GM18526 (cell line): Measurements from ENCODE around the gene PSAT1.

Experiments used
- POLR2A ChIP-seq: IDR thresholded peaks from 3 replicates; pipeline ENCODE4 v1.6.1; 2011; ENCODE audit not compliant: insufficient read length; ENCODE audit errors: extremely low read depth

PSAT1 gene

GRCh38 chr9:78288214-78288892, 8.6 kb upstream of the PSAT1 start:
- no peak for TF ChIP-seq POLR2A

- no peak for TF ChIP-seq POLR2A
Measured at GRCh38 chr9:78289474-78289873, 7.5 kb upstream of the PSAT1 start.

GRCh38 chr9:78291240-78291925, 5.5 kb upstream of the PSAT1 start:
- TF ChIP-seq POLR2A = no peak

DNA sequence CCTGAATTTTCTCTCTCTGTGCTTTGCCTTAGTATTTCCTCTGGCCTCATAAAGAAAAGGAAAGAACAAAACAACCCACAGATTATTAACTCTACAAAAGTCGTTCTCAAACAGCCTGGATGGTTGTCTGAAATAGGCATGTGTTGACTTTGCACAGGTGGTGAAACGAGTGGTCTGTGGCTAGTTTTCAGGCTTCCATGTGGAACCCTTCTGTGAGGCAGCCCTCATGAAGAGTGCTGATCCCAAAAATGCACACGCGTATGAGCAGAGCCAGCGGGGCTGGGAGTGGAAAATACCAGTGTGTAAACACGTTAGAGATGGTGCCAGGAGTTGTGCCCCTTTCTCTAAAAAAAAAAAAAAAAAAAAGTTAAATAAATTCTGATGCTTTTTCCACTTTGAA, 4.9 kb upstream of the PSAT1 start:
- no peak for TF ChIP-seq POLR2A

DNA sequence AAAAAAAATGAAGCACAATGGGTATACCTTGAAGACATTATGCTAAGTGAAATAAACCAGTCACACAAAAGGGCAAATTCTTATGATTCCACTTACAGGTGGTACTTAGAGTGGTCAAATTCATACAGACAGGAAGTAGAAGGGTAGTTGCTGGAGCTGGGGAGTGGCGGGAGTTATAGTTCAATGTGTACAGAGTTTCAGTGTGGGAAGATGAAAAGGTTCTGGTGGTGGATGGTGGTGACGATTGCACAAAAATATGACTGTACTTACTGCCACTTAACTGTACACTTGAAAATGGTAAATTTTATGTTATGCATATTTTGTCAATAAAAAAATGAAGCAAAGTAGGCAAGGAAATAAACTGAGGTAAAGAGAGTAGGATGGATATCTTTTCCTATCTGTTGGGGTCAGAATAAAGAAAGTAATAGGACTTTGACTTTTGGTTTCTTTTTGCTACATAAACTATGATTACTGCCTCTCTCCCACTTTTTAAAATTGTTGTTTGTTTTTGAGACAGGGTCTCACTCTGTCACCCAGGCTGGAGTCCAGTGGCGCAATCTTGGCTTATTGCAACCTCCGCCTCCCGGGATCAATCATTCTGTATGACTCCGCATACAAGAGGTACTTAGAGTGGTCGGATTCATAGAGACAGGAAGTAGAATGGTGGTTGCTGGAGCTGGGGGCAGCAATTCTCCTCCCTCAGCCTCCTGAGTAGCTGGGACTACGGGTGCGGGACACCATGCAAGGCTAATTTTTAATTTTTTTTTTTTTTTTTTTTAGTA, 4.0 kb upstream of the PSAT1 start:
- no peak for TF ChIP-seq POLR2A

- no peak for TF ChIP-seq POLR2A
Measured at GRCh38 chr9:78294290-78295176, 2.4 kb upstream of the PSAT1 start.

GRCh38 chr9:78295177-78295575, 1.7 kb upstream of the PSAT1 start:
- TF ChIP-seq POLR2A = no peak

- no peak for TF ChIP-seq POLR2A
Measured at GRCh38 chr9:78295731-78296130, 1.2 kb upstream of the PSAT1 start.

GRCh38 chr9:78296201-78296892, 578 bp upstream of the PSAT1 start:
- no peak for TF ChIP-seq POLR2A

DNA sequence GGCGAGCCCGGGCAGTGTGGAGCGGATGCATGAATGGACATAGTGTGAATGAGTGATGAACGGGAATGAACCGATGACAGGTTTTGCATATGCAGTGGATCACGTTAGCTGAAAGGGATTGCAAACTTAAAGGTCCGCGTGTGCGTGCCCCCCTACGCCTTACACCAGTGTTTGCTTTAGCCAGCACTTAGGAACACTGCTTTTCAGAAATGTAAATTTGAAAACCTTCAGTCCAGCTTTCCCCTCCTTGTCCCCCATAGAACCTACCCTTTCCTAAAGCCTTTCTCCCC, 692 bp downstream of the PSAT1 start:
- no peak for TF ChIP-seq POLR2A

GRCh38 chr9:78298046-78298765, 1.3 kb downstream of the PSAT1 start:
- TF ChIP-seq POLR2A = no peak

GRCh38 chr9:78300209-78300608, 3.3 kb downstream of the PSAT1 start:
- no peak for TF ChIP-seq POLR2A

GRCh38 chr9:78301466-78301865, 4.5 kb downstream of the PSAT1 start:
- TF ChIP-seq POLR2A = no peak
